Gastroesophageal sphincter (tissue), 4 donors: Measurements from ENCODE around the gene PIM1. TPM values are rescaled to one million over a fixed set of nuclear protein-coding genes. Genes with fewer than 3 reads are reported as not detected.

Source experiments
- ATAC-seq: fragments of 150-250 bp; one replicate; pipeline ENCODE4 v1.9.1; 2016; ENCODE audit warnings: mild to moderate bottlenecking, moderate library complexity
- H3K27ac ChIP-seq, 4 donors: fragments of 200-600 bp; sonication (generic) in 3 of 4; 1 replicate in 3 of 4; 2 replicates in 1 of 4; pipeline ENCODE4 v1.5.1; 2016 to 2019
- H3K27me3 ChIP-seq: fragments of 200-600 bp; sonication (generic); one replicate; pipeline ENCODE4 v1.5.1; 2019
- H3K36me3 ChIP-seq, 2 donors: fragments of 200-600 bp; sonication (generic); one replicate each; pipeline ENCODE4 v1.5.1; 2019; ENCODE audit warnings: control low read depth in 1 of 2
- H3K4me1 ChIP-seq, 3 donors: fragments of 200-600 bp; sonication (generic); 1 replicate in 2 of 3; 2 replicates in 1 of 3; pipeline ENCODE4 v1.5.1; 2016 to 2019; ENCODE audit warnings: control low read depth in 2 of 3
- H3K4me3 ChIP-seq, 2 donors: fragments of 200-600 bp; sonication (generic); one replicate each; pipeline ENCODE4 v1.5.1; 2019; ENCODE audit warnings: mild to moderate bottlenecking in 1 of 2, moderate library complexity in 1 of 2
- H3K9me3 ChIP-seq, 3 donors: fragments of 200-600 bp; sonication (generic); one replicate each; pipeline ENCODE4 v1.5.1; 2017 to 2019; ENCODE audit warnings: control low read depth in 2 of 3
- CTCF ChIP-seq, 4 experiments: fragments of 200-600 bp in 2 of 4; fragments of 450-650 bp in 2 of 4; sonication (generic) in 1 of 4; IDR thresholded peaks; one replicate each; pipeline ENCODE4 v1.5.1; 2017 to 2019; ENCODE audit warnings: antibody characterized with exemption in 4 of 4, mild to moderate bottlenecking in 2 of 4, moderate library complexity in 2 of 4
- EP300 ChIP-seq: sonication (generic); formaldehyde crosslinking; IDR thresholded peaks from one replicate; pipeline ENCODE4 v1.6.1; 2017; ENCODE audit warnings: antibody characterized with exemption, mild to moderate bottlenecking
- POLR2A ChIP-seq, 2 donors: fragments of 450-650 bp; IDR thresholded peaks; one replicate each; pipeline ENCODE4 v1.6.1; 2017; ENCODE audit warnings: antibody characterized with exemption in 2 of 2, mild to moderate bottlenecking in 2 of 2, moderate library complexity in 1 of 2
- POLR2AphosphoS5 ChIP-seq: sonication (generic); formaldehyde crosslinking; IDR thresholded peaks from one replicate; pipeline ENCODE4 v1.6.1; 2017; ENCODE audit warnings: antibody characterized with exemption
- WGBS, 2 donors: methylation state at CpG; one replicate each; pipeline ENCODE4 v1.1.5; 2018; ENCODE audit warnings: low coverage in 1 of 2; 5-methylcytosine and 5-hydroxymethylcytosine counted together
- total RNA-seq, 4 donors: library from RNA; depleted of rRNA; stranded (reverse); fragments of >200 nt; gene quantifications; one replicate each; pipeline ENCODE4 v1.1.0, GENCODE V29; 2016

PIM1 gene
- total RNA-seq, 4 donors from 2014 or later: 19.0 to 63.8 (median 21.8) TPM

GRCh38 chr6:37134396-37135191 is 35.4 kb upstream of the PIM1 start:
- Histone ChIP-seq H3K9me3 (no peaks in the 10 kb centered on the region), H3K27ac (peak overlapping the region; percentile 88 to 94 (median 90)), H3K4me1 (peaks cover 21 to 81% (median 29%) of the 10 kb centered on the region in 3 donors), H3K36me3 (no peaks in the 10 kb centered on the region), H3K4me3 (no peak overlapping the region), H3K27me3 (no peaks in the 10 kb centered on the region)
- ATAC-seq: peak; percentile 64
- TF ChIP-seq CTCF (IDR thresholded peaks at IDR 0.05) (no peak), POLR2AphosphoS5 (peak; percentile 93)
- 30 to 38% methylated on average over 8 to 11 of the region's 11 CpGs for WGBS, 2 donors

GRCh38 chr6:37135835-37136694 is 33.9 kb upstream of the PIM1 start:
- 69 to 70% methylated on average over 7 to 9 of the region's 9 CpGs for WGBS, 2 donors
- no peak overlapping the region for H3K4me3 ChIP-seq
- peak overlapping the region; percentile 90 to 94 (median 92) for H3K27ac ChIP-seq
- H3K27me3 ChIP-seq: no peaks in the 10 kb centered on the region
- no peaks in the 10 kb centered on the region for H3K9me3 ChIP-seq
- no peaks in the 10 kb centered on the region for H3K36me3 ChIP-seq
- ATAC-seq: no peak
- H3K4me1 ChIP-seq: peaks cover 17 to 69% (median 27%) of the 10 kb centered on the region in 3 donors
- no peak for TF ChIP-seq POLR2AphosphoS5
- no peak for TF ChIP-seq POLR2A (IDR thresholded peaks at IDR 0.05)

- Histone ChIP-seq H3K36me3 (no peaks in the 10 kb centered on the region), H3K27ac (peak overlapping the region; percentile 90 to 94 (median 92)), H3K9me3 (no peaks in the 10 kb centered on the region), H3K4me1 (peaks cover 17 to 69% (median 27%) of the 10 kb centered on the region in 3 donors), H3K4me3 (no peak overlapping the region), H3K27me3 (no peaks in the 10 kb centered on the region)
- no peak for ATAC-seq
- no peak for TF ChIP-seq POLR2AphosphoS5
- no peak for TF ChIP-seq CTCF (IDR thresholded peaks at IDR 0.05)
- no peak for TF ChIP-seq POLR2A (IDR thresholded peaks at IDR 0.05)
- no peak for TF ChIP-seq EP300
- 48 to 69% methylated on average over 6 to 7 of the region's 7 CpGs for WGBS, 2 donors
These were observed 33.1 kb upstream of the PIM1 start for GRCh38 chr6:37136821-37137200.

GRCh38 chr6:37137201-37138090 is 32.5 kb upstream of the PIM1 start:
- ATAC-seq: peak; percentile 70
- no peaks in the 10 kb centered on the region for H3K27me3 ChIP-seq
- H3K36me3 ChIP-seq: no peaks in the 10 kb centered on the region
- H3K4me3 ChIP-seq: peak overlapping the region in 1 of 2 donors; percentile 18
- TF ChIP-seq POLR2A (IDR thresholded peaks at IDR 0.05): no peak
- no peak for TF ChIP-seq CTCF (IDR thresholded peaks at IDR 0.05)
- peak; percentile 72 for TF ChIP-seq POLR2AphosphoS5
- no peak for TF ChIP-seq EP300
- H3K9me3 ChIP-seq: no peaks in the 10 kb centered on the region
- 17 to 29% methylated on average over 13 to 18 of the region's 19 CpGs for WGBS, 2 donors
- H3K4me1 ChIP-seq: peaks cover 17 to 69% (median 27%) of the 10 kb centered on the region in 3 donors
- H3K27ac ChIP-seq: peak overlapping the region; percentile 90 to 94 (median 92)

GRCh38 chr6:37138856-37139229 is 31.1 kb upstream of the PIM1 start:
- H3K27me3 ChIP-seq: no peaks in the 10 kb centered on the region
- no peaks in the 10 kb centered on the region for H3K36me3 ChIP-seq
- no peak for ATAC-seq
- H3K9me3 ChIP-seq: no peaks in the 10 kb centered on the region
- H3K27ac ChIP-seq: peak overlapping the region in 1 of 4 donors; percentile 90
- 100% methylated on average over 1 of the region's 1 CpG; no CpG with 5 or more reads in 1 of the 2 donors for WGBS, 2 donors
- TF ChIP-seq CTCF (IDR thresholded peaks at IDR 0.05) (no peak), POLR2AphosphoS5 (no peak), EP300 (no peak), POLR2A (IDR thresholded peaks at IDR 0.05) (no peak)
- H3K4me1 ChIP-seq: peaks cover 17 to 61% (median 27%) of the 10 kb centered on the region in 3 donors
- no peak overlapping the region for H3K4me3 ChIP-seq
